GM12891 (cell line): Measurements from ENCODE around the gene VPS13D.
"Not testable (repeated sequence)": the region's sequence is repeated elsewhere in the genome, so short reads cannot be mapped to it uniquely, and the experiment has no call there.

ENCODE experiments used
- DNase-seq: peaks from one replicate; pipeline ENCODE4 v3.0.0; 2011; ENCODE audit warnings: low spot score; ENCODE audit not compliant: insufficient read length
- FAIRE-seq: peaks from 2 replicates; lab custom pipeline; 2011; peaks lifted over from hg19 to GRCh38; lab: Jason Lieb, UNC
- PAX5 ChIP-seq: IDR thresholded peaks from 2 replicates; pipeline ENCODE4 v1.6.1; 2011; ENCODE audit warnings: low read length, moderate library complexity, mild to moderate bottlenecking; ENCODE audit not compliant: insufficient read depth, severe bottlenecking
- POLR2A ChIP-seq: IDR thresholded peaks from 2 replicates; pipeline ENCODE4 v1.6.1; 2011; ENCODE audit warnings: low read depth, low read length, control low read depth
- POLR2AphosphoS5 ChIP-seq: IDR thresholded peaks from 2 replicates; pipeline ENCODE4 v1.6.1; 2011; ENCODE audit warnings: low read depth, low read length, control low read depth
- POU2F2 ChIP-seq: IDR thresholded peaks from 2 replicates; pipeline ENCODE4 v1.6.1; 2011; ENCODE audit warnings: low read depth, mild to moderate bottlenecking, control low read depth, low read length, moderate library complexity
- SPI1 ChIP-seq: IDR thresholded peaks from 2 replicates; pipeline ENCODE4 v1.6.1; 2011; ENCODE audit warnings: low read depth, low read length, control low read depth
- TAF1 ChIP-seq: IDR thresholded peaks from 2 replicates; pipeline ENCODE4 v1.6.1; 2011; ENCODE audit warnings: low read depth, low read length, control low read depth

VPS13D gene

DNA sequence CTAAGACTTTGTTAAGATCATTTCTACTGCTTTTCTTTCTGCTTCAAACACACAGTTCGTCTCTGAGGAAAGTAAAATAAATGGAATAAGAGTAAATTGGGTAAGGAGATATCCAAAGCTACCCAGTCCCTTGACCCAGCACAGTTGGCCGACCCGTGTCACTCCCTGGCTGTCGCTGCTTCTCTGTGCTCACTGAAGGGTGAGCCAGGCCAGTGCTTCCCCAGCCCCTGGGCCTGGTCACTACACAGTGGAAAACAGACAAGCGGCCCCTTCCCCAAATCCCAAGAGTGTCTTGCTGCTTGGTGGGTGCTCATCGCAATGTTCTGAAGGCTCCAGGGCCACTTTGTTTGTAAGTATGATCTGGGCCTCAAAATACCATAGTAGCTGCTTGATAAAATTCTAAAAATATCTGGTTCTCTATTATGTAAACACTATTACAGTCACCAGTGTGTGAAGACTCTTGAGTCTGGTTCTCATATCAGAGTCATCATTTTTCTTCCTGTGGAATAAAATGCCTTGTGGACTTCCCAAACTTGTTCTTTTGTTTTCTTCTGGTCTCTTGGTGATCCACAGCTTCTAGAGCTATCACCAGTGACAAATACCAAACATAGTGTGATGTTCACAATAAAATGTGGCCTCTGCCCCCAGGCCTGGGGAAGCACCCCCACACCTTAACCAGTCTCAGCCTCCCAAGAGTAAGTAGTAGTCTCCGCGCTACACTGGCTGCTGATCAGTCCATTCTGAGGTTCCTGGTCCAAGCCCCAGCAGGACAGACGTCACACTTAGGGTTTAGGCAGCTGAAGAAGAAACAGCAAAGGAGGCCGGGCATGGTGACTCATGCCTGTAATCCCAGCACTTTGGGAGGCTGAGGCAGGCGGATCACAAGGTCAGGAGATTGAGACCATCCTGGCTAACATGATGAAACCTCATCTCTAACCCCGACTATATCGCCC lies 282.0 kb downstream of the VPS13D start:
- DNase-seq, result no peak
- TF ChIP-seq SPI1 (no peak), POLR2A (no peak), PAX5 (no peak), POLR2AphosphoS5 (no peak), TAF1 (no peak), POU2F2 (no peak)
- no peak for FAIRE-seq

DNA sequence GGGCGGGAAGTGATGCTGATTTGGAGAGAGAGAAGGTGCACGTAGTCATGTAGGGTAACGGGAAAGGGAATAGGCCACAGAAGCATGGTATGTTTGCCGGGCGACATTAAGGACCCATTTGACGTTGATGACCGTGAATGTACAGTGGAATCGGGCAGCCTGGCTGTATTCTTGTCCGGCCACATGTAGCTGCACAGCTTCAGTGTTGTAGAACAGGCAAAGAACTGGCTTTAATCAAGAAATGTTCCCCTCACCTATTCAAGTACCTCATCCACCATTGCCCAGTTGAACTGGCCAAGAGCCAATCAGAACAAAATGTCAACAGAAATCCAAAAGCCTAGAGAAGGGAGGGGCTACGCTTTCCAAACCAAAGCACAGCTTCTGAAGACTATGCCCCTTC lies 283.4 kb downstream of the VPS13D start:
- FAIRE-seq (no peak), DNase-seq (no peak)
- TF ChIP-seq POLR2AphosphoS5 (no peak), POU2F2 (no peak), PAX5 (no peak), TAF1 (no peak), SPI1 (no peak)

DNA sequence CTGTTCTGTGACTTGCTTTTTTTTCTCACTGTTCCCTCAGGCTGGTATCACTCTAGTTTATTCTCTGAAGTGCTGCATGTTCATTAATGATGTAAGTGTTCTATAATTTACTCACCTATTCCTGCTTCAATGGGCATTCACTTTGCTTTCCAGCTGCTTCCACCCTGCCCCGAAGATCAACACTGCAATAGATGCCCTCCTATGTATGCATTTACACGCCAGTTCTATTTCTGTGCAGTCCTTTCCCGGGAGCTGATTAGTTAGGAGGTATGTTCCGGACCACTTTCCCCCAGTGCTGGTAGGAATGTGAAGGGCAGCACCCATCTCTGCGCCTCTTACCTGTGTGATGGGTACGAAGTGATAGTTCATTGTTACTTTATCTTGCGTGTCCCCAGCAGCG lies 284.8 kb downstream of the VPS13D start:
- no peak for DNase-seq
- TF ChIP-seq SPI1 (no peak), TAF1 (no peak), POU2F2 (no peak), POLR2AphosphoS5 (no peak)
- no peak for FAIRE-seq

DNA sequence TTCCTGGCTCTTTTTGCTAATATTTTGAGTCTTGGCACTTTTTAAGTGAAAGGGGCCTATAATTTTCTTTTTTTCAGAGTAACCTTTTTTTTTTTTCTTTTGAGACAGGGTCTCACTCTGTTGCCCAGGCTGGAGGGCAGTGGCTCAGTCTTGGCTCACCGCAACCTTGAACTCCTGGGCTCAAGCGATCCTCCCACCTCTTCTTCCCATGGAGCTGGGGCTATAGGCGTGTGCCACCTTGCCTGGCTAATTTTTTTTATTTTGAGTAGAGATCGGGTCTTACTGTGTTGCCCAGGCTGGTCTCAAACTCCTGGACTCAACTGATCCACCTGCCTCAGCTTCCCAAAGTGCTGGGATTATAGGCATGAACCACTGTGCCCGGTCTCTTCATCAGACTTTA lies 285.4 kb downstream of the VPS13D start:
- no peak for DNase-seq
- FAIRE-seq, result no peak
- TF ChIP-seq POLR2AphosphoS5, result no peak
- TF ChIP-seq TAF1, result no peak
- no peak for TF ChIP-seq POLR2A
- TF ChIP-seq POU2F2, result no peak
- no peak for TF ChIP-seq SPI1
- TF ChIP-seq PAX5, result no peak

DNA sequence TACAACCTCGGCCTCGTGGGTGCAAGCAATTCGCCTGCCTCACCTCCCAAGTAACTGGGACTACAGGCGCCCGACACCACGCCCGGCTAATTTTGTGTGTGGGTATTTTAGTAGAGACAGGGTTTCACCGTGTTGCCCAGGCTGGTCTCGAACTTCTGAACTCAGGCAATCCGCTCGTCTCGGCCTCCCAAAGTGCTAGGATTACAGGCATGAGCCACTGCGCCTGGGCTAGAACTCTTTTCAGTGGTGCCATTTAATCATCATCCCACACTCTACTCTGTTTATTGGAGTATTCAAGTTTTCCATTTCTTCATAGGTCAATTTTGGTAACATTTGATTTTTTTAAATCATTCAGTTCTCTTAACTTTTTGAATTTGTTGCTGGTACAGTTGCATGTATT lies 286.9 kb downstream of the VPS13D start:
- DNase-seq (no peak), FAIRE-seq (no peak)

DNA sequence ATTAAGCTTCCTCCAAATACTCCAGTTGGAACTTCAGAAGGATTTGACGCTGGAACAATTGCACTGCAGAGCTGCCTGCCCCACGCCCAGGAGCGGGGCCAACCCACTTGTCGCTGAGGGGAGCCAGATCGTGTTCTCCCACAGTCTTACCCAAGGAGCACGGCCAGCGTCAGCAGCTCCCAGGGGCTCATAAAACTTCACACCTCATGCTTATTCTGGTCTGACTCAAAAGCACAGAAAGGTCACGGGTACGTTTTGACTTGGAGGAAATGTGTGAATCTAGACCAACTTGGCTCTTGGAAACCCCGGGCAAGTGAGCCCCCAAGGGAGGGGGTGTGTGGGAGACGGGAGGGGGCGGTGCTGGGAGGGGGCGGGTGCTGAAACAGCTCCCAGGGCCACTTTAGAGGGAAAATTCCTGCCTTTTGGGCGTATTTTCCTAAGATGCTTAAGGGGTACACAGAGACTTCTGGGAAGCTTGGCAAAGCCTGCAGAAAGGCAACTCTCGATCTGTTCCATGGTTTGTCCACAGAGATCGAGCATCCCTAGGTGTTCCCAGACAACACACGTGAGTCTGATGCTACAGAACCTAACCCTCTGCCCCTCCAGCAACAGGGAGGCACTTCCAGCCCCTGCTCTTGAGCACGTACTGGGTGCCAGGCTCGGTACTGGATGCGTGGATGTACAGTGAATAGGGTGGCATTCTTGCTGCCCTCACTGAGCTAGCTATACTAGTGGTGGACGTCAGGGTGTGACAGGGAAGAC lies 289.3 kb downstream of the VPS13D start:
- FAIRE-seq, result no peak
- TF ChIP-seq SPI1, result no peak
- no peak for TF ChIP-seq POLR2A
- TF ChIP-seq PAX5, result no peak
- no peak for TF ChIP-seq POLR2AphosphoS5
- no peak for DNase-seq

More for the DNA sequence above, 286.9 kb downstream of the VPS13D start:
- no peak for TF ChIP-seq POLR2A
- no peak for TF ChIP-seq POU2F2
- no peak for TF ChIP-seq POLR2AphosphoS5
- no peak for TF ChIP-seq TAF1
- no peak for TF ChIP-seq PAX5
- no peak for TF ChIP-seq SPI1

DNA sequence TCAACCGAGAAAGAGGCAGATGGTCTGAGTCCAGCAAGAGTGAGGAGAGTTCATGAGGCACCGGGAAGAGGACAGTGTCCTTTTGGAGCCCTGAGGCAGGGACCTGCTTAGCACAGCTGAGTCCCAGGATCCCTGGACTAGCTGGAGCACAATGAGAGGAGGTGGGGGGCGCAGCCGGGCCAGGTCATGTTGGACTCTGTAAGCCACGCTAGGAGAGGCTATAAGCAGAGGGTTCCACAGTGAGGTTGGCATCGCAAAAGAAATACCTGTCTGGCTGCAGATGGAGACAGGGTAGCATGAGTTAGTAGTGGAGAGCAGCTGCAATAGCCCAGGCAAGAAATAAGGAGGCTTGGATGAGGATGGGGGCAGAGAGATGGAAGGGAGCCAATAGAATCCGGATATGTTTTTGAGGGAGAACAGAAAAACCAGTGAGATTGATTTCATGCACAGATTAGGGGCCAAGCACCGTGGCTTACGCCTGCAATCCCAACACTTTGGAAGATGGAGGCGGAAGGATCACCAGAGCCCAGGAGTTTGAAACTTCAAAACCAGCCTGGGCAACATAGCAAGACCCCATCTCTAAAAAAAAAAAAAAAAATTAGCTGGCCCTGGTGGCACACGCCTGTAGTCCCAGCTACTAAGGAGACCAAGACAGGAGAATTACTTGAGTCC lies 290.0 kb downstream of the VPS13D start:
- FAIRE-seq (no peak), DNase-seq (no peak)
- no peak for TF ChIP-seq PAX5
- no peak for TF ChIP-seq SPI1
- no peak for TF ChIP-seq POLR2A
- TF ChIP-seq TAF1, result no peak
- TF ChIP-seq POU2F2, result no peak
- no peak for TF ChIP-seq POLR2AphosphoS5

DNA sequence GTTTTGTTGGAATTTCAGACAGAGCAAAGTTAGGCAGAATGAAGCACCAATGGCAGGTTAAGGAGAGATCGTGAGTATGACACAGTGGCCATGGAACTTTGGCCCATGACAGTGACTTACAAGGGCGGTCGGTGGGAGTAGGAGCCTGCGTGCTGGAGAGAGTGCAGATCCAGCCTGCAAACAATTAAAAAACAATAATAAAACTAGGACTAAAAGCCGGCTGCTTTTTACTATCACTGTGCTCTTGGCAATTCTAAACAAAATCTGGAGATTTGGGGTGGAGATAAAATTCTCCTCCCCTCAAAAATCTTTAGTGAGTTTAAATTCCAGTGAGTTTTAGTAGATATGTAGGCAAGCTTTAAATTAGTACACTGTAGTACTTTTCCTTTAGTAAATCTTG lies 291.3 kb downstream of the VPS13D start:
- FAIRE-seq (no peak), DNase-seq (no peak)
- TF ChIP-seq PAX5 (no peak), SPI1 (no peak), TAF1 (no peak), POU2F2 (no peak), POLR2A (no peak)

DNA sequence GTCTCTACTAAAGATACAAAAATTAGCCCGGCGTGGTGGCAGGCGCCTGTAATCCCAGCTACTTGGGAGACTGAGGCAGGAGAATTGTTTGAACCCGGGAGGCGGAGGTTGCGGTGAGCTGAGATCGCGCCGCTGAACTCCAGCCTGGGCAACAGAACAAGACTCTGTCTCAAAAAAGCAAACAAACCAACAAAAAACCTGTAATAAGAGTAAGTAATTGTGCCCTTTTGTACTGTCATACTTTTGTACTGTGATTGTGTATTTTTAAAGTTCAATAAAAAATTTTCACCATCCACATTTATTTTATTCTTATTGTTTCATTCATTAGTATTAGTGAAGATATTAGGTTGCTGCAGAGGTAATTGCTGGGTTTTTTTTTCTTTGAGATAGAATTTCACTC lies 292.9 kb downstream of the VPS13D start:
- FAIRE-seq, DNase-seq: not testable (repeated sequence)
